Naive thymus-derived CD8-positive, alpha-beta T cell (primary cell): ENCODE measurements around the gene ZNF488. TPM values are rescaled to one million over a fixed set of nuclear protein-coding genes. Genes with fewer than 3 reads are reported as not detected.

Experiments
- ATAC-seq, 2 donors: fragments of 150-1000 bp; cut with Tn5 transposase in 1 of 2; sonication (Bioruptor Pico), chemical (Tn5 transposase) in 1 of 2; 1 replicate in 1 of 2; 2 replicates in 1 of 2; pipeline ENCODE4 v1.10.0; 2021; ENCODE audit warnings: mild to moderate bottlenecking in 2 of 2, moderate library complexity in 2 of 2
- POLR2A ChIA-PET: fragments of 350-600 bp; sonication (Branson Sonifier 250); formaldehyde crosslinking; loops from one replicate; lab custom pipeline; 2021; ENCODE audit warnings: antibody characterized with exemption; lab: Charles Lee
- DNase-seq, 10 donors: peaks; one replicate each; pipeline versions ENCODE4 v3.0.0 to v3.0.0-alpha.2; 2020 to 2022
- H3K27ac Mint-ChIP-seq, 10 donors: one replicate each; pipeline ENCODE4 v1.8.0; 2020 to 2022; ENCODE audit warnings: mild to moderate bottlenecking in 10 of 10, mixed read lengths in 10 of 10, moderate library complexity in 4 of 10, inconsistent platforms in 1 of 10
- H3K27me3 Mint-ChIP-seq, 5 donors: one replicate each; pipeline ENCODE4 v1.8.0; 2021 to 2022; ENCODE audit warnings: mixed read lengths in 5 of 5
- H3K36me3 Mint-ChIP-seq, 3 donors: one replicate each; pipeline ENCODE4 v1.8.0; 2020 to 2022; ENCODE audit warnings: mixed read lengths in 3 of 3, mild to moderate bottlenecking in 2 of 3, inconsistent platforms in 1 of 3
- H3K4me1 Mint-ChIP-seq, 4 donors: one replicate each; pipeline ENCODE4 v1.8.0; 2021 to 2022; ENCODE audit warnings: mixed read lengths in 4 of 4
- H3K4me3 Mint-ChIP-seq, 10 donors: one replicate each; pipeline ENCODE4 v1.8.0; 2020 to 2022; ENCODE audit warnings: mild to moderate bottlenecking in 10 of 10, mixed read lengths in 10 of 10, moderate library complexity in 6 of 10, inconsistent platforms in 1 of 10
- H3K9me3 Mint-ChIP-seq, 9 donors: one replicate each; pipeline ENCODE4 v1.8.0; 2020 to 2022; ENCODE audit warnings: mixed read lengths in 9 of 9, mild to moderate bottlenecking in 3 of 9, inconsistent platforms in 1 of 9, moderate library complexity in 1 of 9
- polyA plus RNA-seq, 3 donors: library from polyadenylated mRNA; unstranded; fragments of 300-500 nt; fragmentation: Illumina TruSeq; gene quantifications; one replicate each; pipeline ENCODE4 v1.2.3, GENCODE V29; 2021
- total RNA-seq, 8 experiments: library from RNA in 2 of 8; stranded (reverse) in 2 of 8; gene quantifications; one replicate each; pipeline ENCODE4 v1.2.3 and lab custom pipeline; 2021 to 2026

Gene ZNF488
- total and polyA plus RNA-seq, 5 experiments from 2014 or later, result not detected

- ATAC-seq, result no peak
- Mint-ChIP-seq H3K9me3 (no peaks in the 10 kb centered on the region), H3K27me3 (peaks cover 1 to 11% (median 5%) of the 10 kb centered on the region in 5 donors), H3K4me1 (peaks cover 0 to 2% (median 0%) of the 10 kb centered on the region in 4 donors), H3K4me3 (no peak overlapping the region), H3K36me3 (no peaks in the 10 kb centered on the region), H3K27ac (no peak overlapping the region)
- no peak for DNase-seq
- POLR2A ChIA-PET, result no interaction called here
Observed at GRCh38 chr10:47405857-47406547, 21.9 kb upstream of the ZNF488 start.

GRCh38 chr10:47404937-47405336 lies 20.8 kb upstream of the ZNF488 start:
- DNase-seq, result no peak
- POLR2A ChIA-PET, result no interaction called here
- H3K27me3 Mint-ChIP-seq, result peaks cover 1 to 11% (median 8%) of the 10 kb centered on the region in 5 donors
- ATAC-seq, result no peak
- H3K4me1 Mint-ChIP-seq, result peaks cover 0 to 2% (median 0%) of the 10 kb centered on the region in 4 donors
- no peaks in the 10 kb centered on the region for H3K9me3 Mint-ChIP-seq
- H3K4me3 Mint-ChIP-seq, result no peak overlapping the region
- H3K36me3 Mint-ChIP-seq, result no peaks in the 10 kb centered on the region
- no peak overlapping the region for H3K27ac Mint-ChIP-seq

- Mint-ChIP-seq H3K27me3 (peaks cover 1 to 11% (median 8%) of the 10 kb centered on the region in 5 donors), H3K36me3 (no peaks in the 10 kb centered on the region), H3K27ac (no peak overlapping the region), H3K9me3 (no peaks in the 10 kb centered on the region), H3K4me1 (peaks cover 0 to 2% (median 0%) of the 10 kb centered on the region in 4 donors), H3K4me3 (peak overlapping the region in 1 of 10 donors; percentile 43)
- POLR2A ChIA-PET, result no interaction called here
- DNase-seq (no peak), ATAC-seq (no peak)
Observed at GRCh38 chr10:47404446-47404845, 20.4 kb upstream of the ZNF488 start.

- H3K9me3 Mint-ChIP-seq, result no peaks in the 10 kb centered on the region
- no peak for DNase-seq
- H3K27me3 Mint-ChIP-seq, result peaks cover 3 to 12% (median 8%) of the 10 kb centered on the region in 5 donors
- H3K36me3 Mint-ChIP-seq, result no peaks in the 10 kb centered on the region
- ATAC-seq, result no peak
- POLR2A ChIA-PET, result no interaction called here
- H3K27ac Mint-ChIP-seq, result peak overlapping the region in 1 of 10 donors; percentile 51
- peaks cover 0 to 2% (median 0%) of the 10 kb centered on the region in 4 donors for H3K4me1 Mint-ChIP-seq
- no peak overlapping the region for H3K4me3 Mint-ChIP-seq
Observed at GRCh38 chr10:47403446-47404318, 19.6 kb upstream of the ZNF488 start.

- Mint-ChIP-seq H3K27ac (peak overlapping the region in 1 of 10 donors; percentile 18), H3K4me3 (no peak overlapping the region), H3K4me1 (peaks cover 0 to 2% (median 0%) of the 10 kb centered on the region in 4 donors), H3K27me3 (peaks cover 8 to 16% (median 9%) of the 10 kb centered on the region in 5 donors), H3K36me3 (no peaks in the 10 kb centered on the region), H3K9me3 (no peaks in the 10 kb centered on the region)
- POLR2A ChIA-PET, result no interaction called here
- no peak for ATAC-seq
- DNase-seq, result no peak
Observed at GRCh38 chr10:47402641-47403301, 18.7 kb upstream of the ZNF488 start.

- no peak overlapping the region for H3K27ac Mint-ChIP-seq
- DNase-seq (no peak), ATAC-seq (no peak)
- no peaks in the 10 kb centered on the region for H3K36me3 Mint-ChIP-seq
- H3K27me3 Mint-ChIP-seq, result peaks cover 8 to 16% (median 9%) of the 10 kb centered on the region in 5 donors
- H3K4me3 Mint-ChIP-seq, result no peak overlapping the region
- peaks cover 0 to 2% (median 0%) of the 10 kb centered on the region in 4 donors for H3K4me1 Mint-ChIP-seq
- POLR2A ChIA-PET, result no interaction called here
- no peaks in the 10 kb centered on the region for H3K9me3 Mint-ChIP-seq
Observed at GRCh38 chr10:47401874-47402640, 18.0 kb upstream of the ZNF488 start.

GRCh38 chr10:47401210-47401609 lies 17.1 kb upstream of the ZNF488 start:
- Mint-ChIP-seq H3K9me3 (peaks cover 0 to 3% (median 0%) of the 10 kb centered on the region in 9 donors), H3K4me3 (no peak overlapping the region), H3K4me1 (peaks cover 0 to 2% (median 0%) of the 10 kb centered on the region in 4 donors), H3K27ac (no peak overlapping the region), H3K36me3 (no peaks in the 10 kb centered on the region), H3K27me3 (peaks cover 11 to 23% (median 17%) of the 10 kb centered on the region in 5 donors)
- POLR2A ChIA-PET, result no interaction called here
- no peak for ATAC-seq
- DNase-seq, result no peak

GRCh38 chr10:47400786-47401185 lies 16.7 kb upstream of the ZNF488 start:
- POLR2A ChIA-PET, result no interaction called here

GRCh38 chr10:47400251-47400650 lies 16.2 kb upstream of the ZNF488 start:
- DNase-seq (no peak), ATAC-seq (no peak)
- Mint-ChIP-seq H3K4me1 (peaks cover 0 to 2% (median 0%) of the 10 kb centered on the region in 4 donors), H3K9me3 (peaks cover 0 to 3% (median 0%) of the 10 kb centered on the region in 9 donors), H3K4me3 (no peak overlapping the region), H3K27ac (no peak overlapping the region), H3K27me3 (peaks cover 14 to 25% (median 18%) of the 10 kb centered on the region in 5 donors), H3K36me3 (no peaks in the 10 kb centered on the region)
- POLR2A ChIA-PET, result no interaction called here

More at GRCh38 chr10:47400786-47401185, 16.7 kb upstream of the ZNF488 start:
- Mint-ChIP-seq H3K27ac (no peak overlapping the region), H3K27me3 (peaks cover 11 to 25% (median 18%) of the 10 kb centered on the region in 5 donors), H3K36me3 (no peaks in the 10 kb centered on the region), H3K4me1 (peaks cover 0 to 2% (median 0%) of the 10 kb centered on the region in 4 donors), H3K4me3 (no peak overlapping the region), H3K9me3 (peaks cover 0 to 3% (median 0%) of the 10 kb centered on the region in 9 donors)
- DNase-seq, result no peak
- ATAC-seq, result no peak

- H3K4me1 Mint-ChIP-seq, result no peaks in the 10 kb centered on the region
Observed at GRCh38 chr10:47397256-47397655, 13.2 kb upstream of the ZNF488 start.

GRCh38 chr10:47396311-47396717 lies 12.2 kb upstream of the ZNF488 start:
- H3K4me1 Mint-ChIP-seq, result no peaks in the 10 kb centered on the region
- peaks cover 0 to 3% (median 0%) of the 10 kb centered on the region in 9 donors for H3K9me3 Mint-ChIP-seq
- ATAC-seq (no peak), DNase-seq (no peak)
- H3K27ac Mint-ChIP-seq, result no peak overlapping the region
- no peaks in the 10 kb centered on the region for H3K36me3 Mint-ChIP-seq
- peaks cover 13 to 30% (median 20%) of the 10 kb centered on the region in 5 donors for H3K27me3 Mint-ChIP-seq
- POLR2A ChIA-PET, result no interaction called here
- no peak overlapping the region for H3K4me3 Mint-ChIP-seq

More at GRCh38 chr10:47397256-47397655, 13.2 kb upstream of the ZNF488 start:
- Mint-ChIP-seq H3K27ac (no peak overlapping the region), H3K4me3 (no peak overlapping the region), H3K27me3 (peaks cover 9 to 30% (median 21%) of the 10 kb centered on the region in 5 donors), H3K9me3 (peaks cover 0 to 3% (median 0%) of the 10 kb centered on the region in 9 donors), H3K36me3 (no peaks in the 10 kb centered on the region)
- ATAC-seq, result no peak
- POLR2A ChIA-PET, result no interaction called here
- no peak for DNase-seq

- DNase-seq (no peak), ATAC-seq (no peak)
- no peak overlapping the region for H3K4me3 Mint-ChIP-seq
- POLR2A ChIA-PET, result no interaction called here
- no peaks in the 10 kb centered on the region for H3K9me3 Mint-ChIP-seq
- no peak overlapping the region for H3K27ac Mint-ChIP-seq
- H3K36me3 Mint-ChIP-seq, result no peaks in the 10 kb centered on the region
- peaks cover 3 to 5% (median 4%) of the 10 kb centered on the region in 4 donors for H3K4me1 Mint-ChIP-seq
- H3K27me3 Mint-ChIP-seq, result peaks cover 9 to 23% (median 14%) of the 10 kb centered on the region in 5 donors
Observed at GRCh38 chr10:47389619-47390018, 5.5 kb upstream of the ZNF488 start.
